Uterus (tissue), 2 donors: Measurements from ENCODE around the gene SERPINB12.

Experiments used
- CTCF ChIP-seq, 4 experiments: fragments of 200-600 bp in 2 of 4; fragments of 450-650 bp in 2 of 4; sonication (generic) in 2 of 4; IDR thresholded peaks; one replicate each; pipeline ENCODE4 v1.5.1; 2016 to 2019; ENCODE audit warnings: antibody characterized with exemption in 4 of 4, mild to moderate bottlenecking in 2 of 4, moderate library complexity in 1 of 4
- POLR2A ChIP-seq, 2 donors: fragments of 450-650 bp; IDR thresholded peaks; one replicate each; pipeline ENCODE4 v1.6.1; 2016; ENCODE audit warnings: antibody characterized with exemption in 2 of 2, mild to moderate bottlenecking in 1 of 2, moderate library complexity in 1 of 2

GRCh38 chr18:63495675-63496074, 46.5 kb upstream of the SERPINB12 start:
- TF ChIP-seq CTCF (IDR thresholded peaks at IDR 0.05) (no peak), POLR2A (IDR thresholded peaks at IDR 0.05) (no peak)
